SK-N-SH (cell line): Measurements from ENCODE around the gene SGCA. TPM values are rescaled to one million over a fixed set of nuclear protein-coding genes. Genes with fewer than 3 reads are reported as not detected.

Experiments
- CHD2 ChIP-seq: fragments of 150-350 bp; IDR thresholded peaks from 2 replicates; pipeline ENCODE4 v1.6.1; 2018; ENCODE audit warnings: low read length; ENCODE audit not compliant: partially characterized antibody
- ELF1 ChIP-seq: IDR thresholded peaks from 2 replicates; pipeline ENCODE4 v1.4.0; 2012
- EP300 ChIP-seq, 2 experiments: IDR thresholded peaks; 2 replicates each; pipeline versions ENCODE4 v1.4.0 to v1.6.1; 2012; ENCODE audit warnings: borderline replicate concordance in 1 of 2, low read depth in 1 of 2, low read length in 1 of 2
- EZH2phosphoT487 ChIP-seq: fragments of 200-600 bp; sonication (generic); IDR thresholded peaks from 2 replicates; pipeline ENCODE4 v1.6.1; 2017; ENCODE audit warnings: low read depth, mixed run types, mild to moderate bottlenecking, antibody characterized with exemption, moderate library complexity, borderline replicate concordance
- FOSL2 ChIP-seq: IDR thresholded peaks from 2 replicates; pipeline ENCODE4 v1.4.0; 2012; ENCODE audit warnings: low read depth, mild to moderate bottlenecking, moderate library complexity, borderline replicate concordance
- FOXJ3 ChIP-seq: sonication (generic); formaldehyde crosslinking; IDR thresholded peaks from 2 replicates; pipeline ENCODE4 v1.5.1; 2020; ENCODE audit warnings: mild to moderate bottlenecking, missing genetic modification reagents
- FOXM1 ChIP-seq: IDR thresholded peaks from 2 replicates; pipeline ENCODE4 v1.4.0; 2012; ENCODE audit warnings: low read depth, mild to moderate bottlenecking
- JUND ChIP-seq: IDR thresholded peaks from 2 replicates; pipeline ENCODE4 v1.4.0; 2012
- MEF2A ChIP-seq: IDR thresholded peaks from 2 replicates; pipeline ENCODE4 v1.4.0; 2012; ENCODE audit warnings: low read depth, borderline replicate concordance
- MXI1 ChIP-seq: IDR thresholded peaks from 2 replicates; pipeline ENCODE4 v1.6.1; 2012; ENCODE audit warnings: mild to moderate bottlenecking, low read depth, low read length, improper control_type of control experiment
- NFIC ChIP-seq: IDR thresholded peaks from 2 replicates; pipeline ENCODE4 v1.4.0; 2012; ENCODE audit warnings: borderline replicate concordance
- NRF1 ChIP-seq: IDR thresholded peaks from 2 replicates; pipeline ENCODE4 v1.6.1; 2012; ENCODE audit warnings: low read depth, mild to moderate bottlenecking, low read length
- POLR2AphosphoS5 ChIP-seq: IDR thresholded peaks from 2 replicates; pipeline ENCODE4 v1.6.1; 2012; ENCODE audit warnings: low read depth, low read length
- RAD21 ChIP-seq: IDR thresholded peaks from 2 replicates; pipeline ENCODE4 v1.6.1; 2012; ENCODE audit warnings: mild to moderate bottlenecking, low read length
- RCOR1 ChIP-seq: fragments of 150-350 bp; IDR thresholded peaks from 2 replicates; pipeline ENCODE4 v1.6.1; 2017; ENCODE audit warnings: antibody characterized with exemption, low read length
- SIN3A ChIP-seq: IDR thresholded peaks from 2 replicates; pipeline ENCODE4 v1.6.1; 2012; ENCODE audit warnings: low read depth, mild to moderate bottlenecking, low read length, moderate library complexity, borderline replicate concordance
- SMC3 ChIP-seq: IDR thresholded peaks from 2 replicates; pipeline ENCODE4 v1.6.1; 2012; ENCODE audit warnings: low read depth, low read length, improper control_type of control experiment
- TCF12 ChIP-seq: IDR thresholded peaks from 2 replicates; pipeline ENCODE4 v1.4.0; 2012
- TEAD4 ChIP-seq: IDR thresholded peaks from 2 replicates; pipeline ENCODE4 v1.4.0; 2012; ENCODE audit warnings: mild to moderate bottlenecking, borderline replicate concordance; ENCODE audit not compliant: insufficient read depth
- YY1 ChIP-seq: IDR thresholded peaks from 2 replicates; pipeline ENCODE4 v1.4.0; 2012; ENCODE audit warnings: low read depth, mild to moderate bottlenecking
- polyA plus RNA-seq, 3 experiments: library from polyadenylated mRNA; depleted of rRNA; stranded (reverse); fragments of >200 nt; gene quantifications; 2 replicates each; pipeline ENCODE4 v1.2.3, GENCODE V29; 2012
- TF ChIP-seq, protein P1 (sequence below): IDR thresholded peaks from 2 replicates; pipeline ENCODE4 v1.4.0; 2012; ENCODE audit warnings: low read depth, borderline replicate concordance
- TF ChIP-seq, protein P2 (sequence below): IDR thresholded peaks from 2 replicates; pipeline ENCODE4 v1.4.0; 2012; ENCODE audit warnings: low read depth, borderline replicate concordance
- TF ChIP-seq, protein P3 (sequence below): IDR thresholded peaks from 2 replicates; pipeline ENCODE4; 2012
- TF ChIP-seq, protein P4 (sequence below): IDR thresholded peaks from 2 replicates; pipeline ENCODE4 v1.4.0; 2012; ENCODE audit warnings: low read depth
- TF ChIP-seq, protein P5 (sequence below): fragments of 150-350 bp; IDR thresholded peaks from 2 replicates; pipeline ENCODE4 v1.6.1; 2016; ENCODE audit warnings: mild to moderate bottlenecking, low read depth, low read length

SGCA gene
- polyA plus RNA-seq, 1 of the 3 experiments (the other 2 are of a cell fraction) = not detected

DNA sequence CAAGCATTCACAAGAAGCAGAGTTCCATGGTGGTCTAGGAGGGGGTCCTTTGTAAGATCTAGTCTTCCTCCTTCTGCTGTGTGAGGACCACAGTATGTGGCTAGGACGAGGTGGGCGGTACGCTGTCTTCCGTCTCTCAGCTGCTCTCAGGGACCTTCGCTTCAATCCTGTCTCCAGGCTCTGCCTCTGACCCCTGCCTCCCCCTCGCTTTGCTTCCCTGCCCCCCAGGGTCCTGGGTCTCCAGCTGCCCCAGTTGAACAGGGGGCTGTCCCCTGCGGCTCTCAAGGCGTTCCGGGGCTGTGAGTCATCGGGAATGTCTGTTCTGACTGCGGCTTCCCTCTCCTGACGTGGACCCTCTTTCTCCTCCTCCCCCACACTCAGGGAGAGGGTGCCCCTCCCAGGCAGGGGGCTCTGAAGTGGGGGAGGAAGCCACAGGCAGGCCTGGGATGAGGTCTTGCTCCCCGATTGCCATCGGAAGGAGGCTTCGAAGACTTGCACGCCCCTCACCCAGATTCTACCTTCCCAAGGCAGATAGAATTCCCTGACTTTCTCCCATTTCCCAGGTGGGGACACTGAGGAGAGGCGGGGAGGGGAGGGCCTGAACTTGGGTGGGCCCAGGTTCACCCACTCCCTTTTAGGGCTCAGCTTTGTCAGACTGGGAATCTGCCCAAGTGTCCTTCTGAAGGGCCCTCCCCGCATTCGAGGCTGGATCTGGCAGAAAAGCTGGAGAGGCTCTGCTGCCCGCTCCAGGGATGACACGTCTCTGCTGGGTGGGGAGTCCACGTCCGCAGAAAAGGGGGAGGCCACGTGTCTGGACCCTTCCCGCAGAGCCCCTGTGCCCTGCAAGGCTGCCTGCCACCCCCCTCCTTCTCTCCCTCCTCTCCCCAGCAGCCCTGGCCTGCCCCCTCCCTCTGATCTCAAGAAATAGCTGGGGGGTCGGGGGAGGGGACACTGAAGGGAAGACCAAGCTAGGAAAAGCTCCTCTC, 44.7 kb downstream of the SGCA start (continued):
- TF ChIP-seq, protein P1, sequence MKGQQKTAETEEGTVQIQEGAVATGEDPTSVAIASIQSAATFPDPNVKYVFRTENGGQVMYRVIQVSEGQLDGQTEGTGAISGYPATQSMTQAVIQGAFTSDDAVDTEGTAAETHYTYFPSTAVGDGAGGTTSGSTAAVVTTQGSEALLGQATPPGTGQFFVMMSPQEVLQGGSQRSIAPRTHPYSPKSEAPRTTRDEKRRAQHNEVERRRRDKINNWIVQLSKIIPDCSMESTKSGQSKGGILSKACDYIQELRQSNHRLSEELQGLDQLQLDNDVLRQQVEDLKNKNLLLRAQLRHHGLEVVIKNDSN = peak; percentile 65; the same call in 1 of the 2 replicates
- TF ChIP-seq, protein P2, sequence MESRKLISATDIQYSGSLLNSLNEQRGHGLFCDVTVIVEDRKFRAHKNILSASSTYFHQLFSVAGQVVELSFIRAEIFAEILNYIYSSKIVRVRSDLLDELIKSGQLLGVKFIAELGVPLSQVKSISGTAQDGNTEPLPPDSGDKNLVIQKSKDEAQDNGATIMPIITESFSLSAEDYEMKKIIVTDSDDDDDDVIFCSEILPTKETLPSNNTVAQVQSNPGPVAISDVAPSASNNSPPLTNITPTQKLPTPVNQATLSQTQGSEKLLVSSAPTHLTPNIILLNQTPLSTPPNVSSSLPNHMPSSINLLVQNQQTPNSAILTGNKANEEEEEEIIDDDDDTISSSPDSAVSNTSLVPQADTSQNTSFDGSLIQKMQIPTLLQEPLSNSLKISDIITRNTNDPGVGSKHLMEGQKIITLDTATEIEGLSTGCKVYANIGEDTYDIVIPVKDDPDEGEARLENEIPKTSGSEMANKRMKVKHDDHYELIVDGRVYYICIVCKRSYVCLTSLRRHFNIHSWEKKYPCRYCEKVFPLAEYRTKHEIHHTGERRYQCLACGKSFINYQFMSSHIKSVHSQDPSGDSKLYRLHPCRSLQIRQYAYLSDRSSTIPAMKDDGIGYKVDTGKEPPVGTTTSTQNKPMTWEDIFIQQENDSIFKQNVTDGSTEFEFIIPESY = peak; percentile 90; the same call in 1 of the 2 replicates
- TF ChIP-seq, protein P3, sequence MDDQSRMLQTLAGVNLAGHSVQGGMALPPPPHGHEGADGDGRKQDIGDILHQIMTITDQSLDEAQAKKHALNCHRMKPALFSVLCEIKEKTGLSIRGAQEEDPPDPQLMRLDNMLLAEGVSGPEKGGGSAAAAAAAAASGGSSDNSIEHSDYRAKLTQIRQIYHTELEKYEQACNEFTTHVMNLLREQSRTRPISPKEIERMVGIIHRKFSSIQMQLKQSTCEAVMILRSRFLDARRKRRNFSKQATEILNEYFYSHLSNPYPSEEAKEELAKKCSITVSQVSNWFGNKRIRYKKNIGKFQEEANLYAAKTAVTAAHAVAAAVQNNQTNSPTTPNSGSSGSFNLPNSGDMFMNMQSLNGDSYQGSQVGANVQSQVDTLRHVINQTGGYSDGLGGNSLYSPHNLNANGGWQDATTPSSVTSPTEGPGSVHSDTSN = peak; percentile 91
- TF ChIP-seq SMC3 (no peak; the same call in 1 of the 2 replicates), FOXM1 (peak; percentile 91), CHD2 (peak; percentile 73), JUND (peak; percentile 100), RAD21 (no peak; the same call in 1 of the 2 replicates), MXI1 (no peak), MEF2A (no peak), RCOR1 (no peak; the same call in 1 of the 2 replicates), EP300 (IDR thresholded peaks at IDR 0.05; ENCODE audit: borderline replicate concordance in 1 of 2, low read depth in 1 of 2, low read length in 1 of 2) (peak; percentile 74 to 98), ELF1 (peak; percentile 66), POLR2AphosphoS5 (peak; percentile 64; the same call in 1 of the 2 replicates), YY1 (peak; percentile 17; the same call in 1 of the 2 replicates), SIN3A (peak; percentile 90; the same call in 1 of the 2 replicates), FOSL2 (peak; percentile 98), TEAD4 (peak; percentile 99), NFIC (peak; percentile 86), FOXJ3 (no peak), EZH2phosphoT487 (no peak), NRF1 (no peak), TCF12 (peak; percentile 97)
- TF ChIP-seq, protein P4, sequence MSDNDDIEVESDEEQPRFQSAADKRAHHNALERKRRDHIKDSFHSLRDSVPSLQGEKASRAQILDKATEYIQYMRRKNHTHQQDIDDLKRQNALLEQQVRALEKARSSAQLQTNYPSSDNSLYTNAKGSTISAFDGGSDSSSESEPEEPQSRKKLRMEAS = peak; percentile 81
- TF ChIP-seq, protein P5, sequence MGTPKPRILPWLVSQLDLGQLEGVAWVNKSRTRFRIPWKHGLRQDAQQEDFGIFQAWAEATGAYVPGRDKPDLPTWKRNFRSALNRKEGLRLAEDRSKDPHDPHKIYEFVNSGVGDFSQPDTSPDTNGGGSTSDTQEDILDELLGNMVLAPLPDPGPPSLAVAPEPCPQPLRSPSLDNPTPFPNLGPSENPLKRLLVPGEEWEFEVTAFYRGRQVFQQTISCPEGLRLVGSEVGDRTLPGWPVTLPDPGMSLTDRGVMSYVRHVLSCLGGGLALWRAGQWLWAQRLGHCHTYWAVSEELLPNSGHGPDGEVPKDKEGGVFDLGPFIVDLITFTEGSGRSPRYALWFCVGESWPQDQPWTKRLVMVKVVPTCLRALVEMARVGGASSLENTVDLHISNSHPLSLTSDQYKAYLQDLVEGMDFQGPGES = no peak
